ENCODE results near the gene INKA2. TPM values are rescaled to one million over a fixed set of nuclear protein-coding genes. Genes with fewer than 3 reads are reported as not detected.

Gene INKA2
- total RNA-seq, 4 donors from 2014 or later, result 0.51 to 16.4 (median 6.4) TPM; not detected in 1

DNA sequence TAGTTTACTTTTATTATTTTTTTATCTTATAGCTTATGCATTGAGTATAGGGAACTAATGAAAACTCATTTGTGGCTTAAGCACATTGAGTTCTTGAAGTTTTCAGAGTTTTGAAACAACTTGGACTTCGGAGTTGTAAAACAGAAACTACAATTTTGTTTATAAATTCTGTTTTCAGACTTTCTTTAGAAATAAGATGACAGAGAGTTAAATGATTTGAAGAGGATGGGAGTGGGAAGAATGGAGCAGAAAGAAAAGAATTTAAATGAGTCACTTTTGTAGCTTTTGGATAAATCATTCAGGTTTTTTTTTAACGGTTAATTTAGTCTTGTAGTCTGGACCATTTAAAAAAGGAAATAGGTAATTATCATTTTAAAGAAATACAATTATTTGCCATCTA, 32.3 kb downstream of the INKA2 start:
- Histone ChIP-seq H3K36me3 (no peaks in the 10 kb centered on the region), H3K27ac (no peak overlapping the region), H3K4me3 (no peak overlapping the region), H3K27me3 (no peaks in the 10 kb centered on the region), H3K4me1 (no peaks in the 10 kb centered on the region), H3K9me3 (no peaks in the 10 kb centered on the region)
- intact Hi-C loops (cut with DNase I; ENCODE audit: low total_unique reads), result no loop called here
- TF ChIP-seq, protein P1, sequence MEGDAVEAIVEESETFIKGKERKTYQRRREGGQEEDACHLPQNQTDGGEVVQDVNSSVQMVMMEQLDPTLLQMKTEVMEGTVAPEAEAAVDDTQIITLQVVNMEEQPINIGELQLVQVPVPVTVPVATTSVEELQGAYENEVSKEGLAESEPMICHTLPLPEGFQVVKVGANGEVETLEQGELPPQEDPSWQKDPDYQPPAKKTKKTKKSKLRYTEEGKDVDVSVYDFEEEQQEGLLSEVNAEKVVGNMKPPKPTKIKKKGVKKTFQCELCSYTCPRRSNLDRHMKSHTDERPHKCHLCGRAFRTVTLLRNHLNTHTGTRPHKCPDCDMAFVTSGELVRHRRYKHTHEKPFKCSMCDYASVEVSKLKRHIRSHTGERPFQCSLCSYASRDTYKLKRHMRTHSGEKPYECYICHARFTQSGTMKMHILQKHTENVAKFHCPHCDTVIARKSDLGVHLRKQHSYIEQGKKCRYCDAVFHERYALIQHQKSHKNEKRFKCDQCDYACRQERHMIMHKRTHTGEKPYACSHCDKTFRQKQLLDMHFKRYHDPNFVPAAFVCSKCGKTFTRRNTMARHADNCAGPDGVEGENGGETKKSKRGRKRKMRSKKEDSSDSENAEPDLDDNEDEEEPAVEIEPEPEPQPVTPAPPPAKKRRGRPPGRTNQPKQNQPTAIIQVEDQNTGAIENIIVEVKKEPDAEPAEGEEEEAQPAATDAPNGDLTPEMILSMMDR (IDR thresholded peaks at IDR 0.05), result no peak
- no peak for TF ChIP-seq POLR2A (IDR thresholded peaks at IDR 0.05)
- no peak for DNase-seq

DNA sequence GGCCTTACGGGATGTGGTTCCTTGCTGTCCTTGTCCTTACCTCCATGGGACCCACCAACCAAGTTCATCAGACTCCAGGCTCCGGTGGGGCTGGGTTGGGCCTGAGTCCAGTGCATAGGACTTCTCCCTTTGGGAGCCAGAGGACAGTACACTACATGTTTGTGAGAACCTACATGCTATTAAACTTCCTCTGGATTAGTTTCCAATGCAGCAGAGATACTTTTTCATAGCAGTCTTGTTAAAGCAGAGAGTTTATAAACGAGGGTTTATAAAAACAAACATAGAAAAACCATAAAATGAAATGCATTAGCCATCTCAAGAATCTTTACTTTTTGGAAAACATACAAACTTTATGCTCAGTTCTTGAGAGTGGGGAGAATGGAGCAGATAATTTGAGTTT, 33.4 kb downstream of the INKA2 start:
- no peak overlapping the region for H3K27ac ChIP-seq
- H3K9me3 ChIP-seq, result no peaks in the 10 kb centered on the region
- no peaks in the 10 kb centered on the region for H3K36me3 ChIP-seq
- H3K4me1 ChIP-seq, result no peaks in the 10 kb centered on the region
- TF ChIP-seq POLR2A (IDR thresholded peaks at IDR 0.05), result no peak
- TF ChIP-seq, protein P1 (IDR thresholded peaks at IDR 0.05), result no peak
- H3K27me3 ChIP-seq, result no peaks in the 10 kb centered on the region
- intact Hi-C loops (cut with DNase I; ENCODE audit: low total_unique reads), result no loop called here
- DNase-seq, result no peak
- no peak overlapping the region for H3K4me3 ChIP-seq

DNA sequence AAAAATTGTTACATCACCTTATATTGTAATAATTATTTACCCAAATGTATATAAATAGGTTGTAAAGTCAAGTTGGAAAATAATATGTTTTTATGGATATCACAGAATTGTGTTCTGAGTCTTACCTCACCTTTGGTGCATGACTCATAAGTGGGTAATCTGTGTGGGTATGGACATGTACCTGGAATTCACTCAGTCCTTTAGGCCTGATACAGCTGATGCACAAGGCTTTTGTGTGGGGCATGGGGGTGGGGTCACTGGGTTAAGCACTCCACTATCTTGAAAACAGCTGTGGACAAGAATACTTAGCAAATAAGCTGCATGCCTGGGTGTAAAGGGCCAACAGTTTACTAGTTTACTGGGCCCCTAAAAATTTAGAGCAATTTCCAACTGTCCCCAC, 34.4 kb downstream of the INKA2 start:
- DNase-seq, result no peak
- Histone ChIP-seq H3K9me3 (no peaks in the 10 kb centered on the region), H3K4me1 (no peaks in the 10 kb centered on the region), H3K27me3 (no peaks in the 10 kb centered on the region), H3K36me3 (no peaks in the 10 kb centered on the region), H3K4me3 (no peak overlapping the region), H3K27ac (no peak overlapping the region)
- intact Hi-C loops (cut with DNase I; ENCODE audit: low total_unique reads), result no loop called here
- no peak for TF ChIP-seq POLR2A (IDR thresholded peaks at IDR 0.05)
- TF ChIP-seq, protein P1 (IDR thresholded peaks at IDR 0.05), result no peak

DNA sequence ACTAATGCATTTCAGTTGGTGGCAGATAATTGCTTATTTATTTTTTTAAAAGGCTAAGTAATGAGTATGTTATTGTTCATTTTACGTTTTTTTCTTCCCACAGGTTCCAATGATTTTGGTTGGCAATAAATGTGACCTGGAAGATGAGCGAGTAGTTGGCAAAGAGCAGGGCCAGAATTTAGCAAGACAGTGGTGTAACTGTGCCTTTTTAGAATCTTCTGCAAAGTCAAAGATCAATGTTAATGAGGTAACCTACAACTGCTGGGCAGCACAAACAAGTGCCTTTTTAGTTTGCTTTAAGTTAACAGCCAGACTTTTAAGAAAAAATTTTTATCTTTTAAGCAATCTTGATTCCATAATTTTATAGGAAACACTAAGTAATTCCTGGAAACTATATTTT, 35.0 kb downstream of the INKA2 start:
- intact Hi-C loops (cut with DNase I; ENCODE audit: low total_unique reads), result no loop called here
- H3K36me3 ChIP-seq, result no peaks in the 10 kb centered on the region

DNA sequence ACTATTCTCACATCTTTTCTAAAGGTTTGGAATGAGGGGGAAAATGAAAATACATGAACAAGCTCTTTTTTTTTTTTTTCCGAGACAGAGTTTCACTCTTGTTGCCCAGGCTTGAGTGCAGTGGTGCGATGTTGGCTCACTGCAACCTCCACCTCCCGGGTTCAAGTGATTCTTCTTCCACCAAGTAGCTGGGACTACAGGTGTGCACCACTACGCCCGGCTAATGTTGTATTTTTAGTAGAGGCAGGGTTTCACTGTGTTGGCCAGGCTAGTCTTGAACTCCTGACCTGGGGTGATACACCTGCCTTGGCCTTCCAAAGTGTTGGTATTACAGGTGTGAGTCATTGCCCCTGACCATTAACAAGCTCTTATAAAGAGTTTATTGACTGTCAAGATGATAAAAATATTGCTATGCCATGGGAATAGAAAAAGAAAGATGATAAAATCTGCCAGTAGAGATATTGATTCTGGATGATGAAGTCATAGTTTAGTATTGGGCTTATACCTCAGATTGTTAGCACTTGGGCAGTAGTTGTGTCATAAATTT, 36.6 kb downstream of the INKA2 start:
- TF ChIP-seq POLR2A (IDR thresholded peaks at IDR 0.05), result no peak
- TF ChIP-seq, protein P1 (IDR thresholded peaks at IDR 0.05), result no peak
- Histone ChIP-seq H3K4me1 (no peaks in the 10 kb centered on the region), H3K4me3 (no peak overlapping the region), H3K36me3 (no peaks in the 10 kb centered on the region), H3K27ac (no peak overlapping the region), H3K27me3 (no peaks in the 10 kb centered on the region), H3K9me3 (no peaks in the 10 kb centered on the region)
- intact Hi-C loops (cut with DNase I; ENCODE audit: low total_unique reads), result no loop called here
- DNase-seq, result no peak

More for the DNA sequence above, 35.0 kb downstream of the INKA2 start:
- Histone ChIP-seq H3K27me3 (no peaks in the 10 kb centered on the region), H3K9me3 (no peaks in the 10 kb centered on the region), H3K27ac (no peak overlapping the region), H3K4me1 (no peaks in the 10 kb centered on the region), H3K4me3 (no peak overlapping the region)
- TF ChIP-seq, protein P1 (IDR thresholded peaks at IDR 0.05), result no peak
- no peak for TF ChIP-seq POLR2A (IDR thresholded peaks at IDR 0.05)
- no peak for DNase-seq
